BJ (cell line): ENCODE data around the gene ZNF728. TPM values are rescaled to one million over a fixed set of nuclear protein-coding genes. Genes with fewer than 3 reads are reported as not detected.
"Not testable (repeated sequence)": the region's sequence is repeated elsewhere in the genome, so short reads cannot be mapped to it uniquely, and the experiment has no call there.

Experiments
- CTCF ChIA-PET: fragments of 350-600 bp; formaldehyde crosslinking; extraction: SDS; loops from one replicate; lab custom pipeline; 2021; ENCODE audit warnings: antibody characterized with exemption, inconsistent platforms; lab: Yijun Ruan, JAX
- POLR2A ChIA-PET: fragments of 300-600 bp; sonication (Branson Sonifier 250); formaldehyde crosslinking; extraction: SDS; loops from one replicate; lab custom pipeline; 2021; ENCODE audit warnings: antibody characterized with exemption; lab: Charles Lee
- DNase-seq: peaks from one replicate; pipeline ENCODE4 v3.0.0-alpha.2; 2011; ENCODE audit warnings: low read depth
- H3K27me3 ChIP-seq: 2 replicates; pipeline ENCODE4 v1.6.0; 2011; ENCODE audit warnings: low read length; ENCODE audit not compliant: control insufficient read depth, insufficient read depth
- H3K36me3 ChIP-seq: 2 replicates; pipeline ENCODE4 v1.5.1; 2011; ENCODE audit warnings: low read length; ENCODE audit not compliant: control insufficient read depth, insufficient read depth
- H3K4me3 ChIP-seq: 2 replicates; pipeline ENCODE4 v1.5.1; 2011; ENCODE audit warnings: low read depth, mild to moderate bottlenecking, control low read depth, low read length
- CTCF ChIP-seq: IDR thresholded peaks from 2 replicates; pipeline ENCODE4 v1.5.1; 2011; ENCODE audit warnings: low read depth, mild to moderate bottlenecking, control low read depth, inconsistent platforms, low read length, moderate library complexity; ENCODE audit not compliant: insufficient read depth
- polyA plus RNA-seq: library from polyadenylated mRNA; depleted of rRNA; stranded (reverse); fragments of >200 nt; gene quantifications from 2 replicates; pipeline ENCODE4 v1.2.3, GENCODE V29; 2011

Gene ZNF728
- polyA plus RNA-seq, 1 experiment, result not detected

DNA sequence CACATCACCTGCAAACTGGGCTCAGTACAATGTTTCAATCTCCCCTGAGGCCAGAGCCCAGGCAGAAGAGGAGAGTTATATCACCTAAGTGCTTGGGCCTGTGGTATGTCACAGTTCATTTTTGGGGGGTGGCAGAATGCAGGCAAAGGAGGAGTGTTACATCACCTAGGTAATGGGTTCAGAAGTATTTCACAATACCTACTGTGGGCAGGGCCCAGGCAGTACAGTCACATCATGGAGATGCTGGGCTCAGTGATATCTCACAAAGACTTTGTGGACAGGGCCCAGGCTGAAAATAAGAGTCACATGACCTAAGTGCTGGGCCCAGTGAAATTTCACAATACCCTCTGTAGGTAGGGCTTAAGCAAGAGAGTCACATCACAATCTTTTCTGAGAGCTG lies 12.7 kb upstream of the ZNF728 start:
- no peak for DNase-seq
- ChIA-PET CTCF (no interaction called here), POLR2A (no interaction called here)

GRCh38 chr19:22994957-22995356 lies 8.0 kb downstream of the ZNF728 start:
- H3K36me3 ChIP-seq, POLR2A ChIA-PET, H3K4me3 ChIP-seq, H3K27me3 ChIP-seq, DNase-seq: not testable (repeated sequence)
- CTCF ChIA-PET, result interaction anchor here (0.6 kb wide), 1 partner anchor 144 kb away, joined by 3 read pairs; no protein-coding TSS in a partner anchor

More for the DNA sequence above, 12.7 kb upstream of the ZNF728 start:
- no peak for TF ChIP-seq CTCF
- no peaks in the 10 kb centered on the region for H3K27me3 ChIP-seq
- no peak overlapping the region for H3K4me3 ChIP-seq
- H3K36me3 ChIP-seq, result no peaks in the 10 kb centered on the region

DNA sequence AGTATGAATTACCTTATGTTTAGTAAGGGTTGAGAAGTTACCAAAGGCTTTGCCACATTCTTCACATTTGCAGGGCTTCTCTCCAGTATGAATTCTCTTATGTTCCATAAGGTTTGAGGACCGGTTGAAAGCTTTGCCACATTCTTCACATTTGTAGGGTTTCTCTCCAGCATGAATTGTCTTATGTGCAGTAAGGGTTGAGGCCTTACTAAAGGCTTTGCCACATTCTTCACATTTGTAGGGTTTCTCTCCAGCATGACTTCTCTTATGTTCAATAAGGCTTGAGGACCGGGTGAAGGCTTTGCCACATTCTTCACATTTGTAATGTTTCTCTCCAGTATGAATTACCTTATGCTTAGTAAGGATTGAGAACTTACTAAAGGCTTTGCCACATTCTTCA lies 26.7 kb downstream of the ZNF728 start:
- no peak for TF ChIP-seq CTCF
- no peaks in the 10 kb centered on the region for H3K36me3 ChIP-seq
- no peaks in the 10 kb centered on the region for H3K27me3 ChIP-seq
- DNase-seq, result no peak
- ChIA-PET POLR2A (no interaction called here), CTCF (no interaction called here)
- H3K4me3 ChIP-seq, result no peak overlapping the region

DNA sequence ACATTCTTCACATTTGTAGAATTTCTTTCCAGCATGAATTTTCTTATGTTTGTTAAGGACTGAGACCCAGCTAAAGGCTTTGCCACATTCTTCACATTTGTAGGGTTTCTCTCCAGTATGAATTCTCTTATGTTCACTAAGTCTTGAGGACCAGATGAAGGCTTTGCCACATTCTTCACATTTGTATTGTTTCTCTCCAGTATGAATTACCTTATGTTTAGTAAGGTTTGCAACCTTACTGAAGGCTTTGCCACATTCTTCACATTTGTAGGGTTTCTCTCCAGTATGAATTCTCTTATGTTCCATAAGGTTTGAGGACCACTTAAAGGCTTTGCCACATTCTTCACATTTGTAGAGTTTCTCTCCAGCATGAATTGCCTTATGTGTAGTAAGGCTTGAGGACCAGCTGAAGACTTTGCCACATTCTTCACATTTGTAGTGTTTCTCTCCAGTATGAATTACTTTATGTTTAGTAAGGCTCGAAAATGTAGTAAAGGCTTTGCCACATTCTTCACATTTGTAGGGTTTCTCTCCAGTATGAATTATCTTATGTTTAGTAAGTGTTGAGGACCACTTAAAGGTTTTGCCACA lies 27.3 kb downstream of the ZNF728 start:
- H3K4me3 ChIP-seq, CTCF ChIA-PET, POLR2A ChIA-PET, DNase-seq, H3K36me3 ChIP-seq, H3K27me3 ChIP-seq: not testable (repeated sequence)

DNA sequence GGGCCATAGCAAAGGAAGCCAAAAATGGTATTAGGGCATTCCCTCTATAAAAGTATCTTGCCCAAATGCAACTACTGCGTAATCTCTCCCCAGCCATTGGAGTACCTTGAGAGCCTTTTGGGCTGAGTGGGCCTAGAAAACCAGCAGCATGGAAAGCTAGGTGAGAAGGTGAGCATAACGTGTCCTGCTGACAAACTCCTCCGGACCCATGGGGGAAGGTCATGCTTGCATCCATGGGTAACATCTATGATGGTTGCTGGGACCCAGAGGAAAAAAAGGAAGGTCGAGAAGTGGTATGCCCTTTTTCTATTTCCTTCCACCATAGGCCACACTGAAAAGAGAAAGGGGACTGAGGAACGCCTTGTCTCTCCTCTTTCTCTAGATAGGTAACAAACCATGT lies 57.4 kb downstream of the ZNF728 start:
- Histone ChIP-seq H3K4me3 (no peak overlapping the region), H3K27me3 (no peaks in the 10 kb centered on the region), H3K36me3 (no peaks in the 10 kb centered on the region)
- no peak for TF ChIP-seq CTCF
- POLR2A ChIA-PET, result no interaction called here
- no peak for DNase-seq
- CTCF ChIA-PET, result no interaction called here

- Histone ChIP-seq H3K36me3 (no peaks in the 10 kb centered on the region), H3K27me3 (no peaks in the 10 kb centered on the region), H3K4me3 (no peak overlapping the region)
- DNase-seq, result no peak
- ChIA-PET POLR2A (no interaction called here), CTCF (no interaction called here)
- TF ChIP-seq CTCF, result no peak
These were observed 67.8 kb downstream of the ZNF728 start for GRCh38 chr19:22935151-22935550.

DNA sequence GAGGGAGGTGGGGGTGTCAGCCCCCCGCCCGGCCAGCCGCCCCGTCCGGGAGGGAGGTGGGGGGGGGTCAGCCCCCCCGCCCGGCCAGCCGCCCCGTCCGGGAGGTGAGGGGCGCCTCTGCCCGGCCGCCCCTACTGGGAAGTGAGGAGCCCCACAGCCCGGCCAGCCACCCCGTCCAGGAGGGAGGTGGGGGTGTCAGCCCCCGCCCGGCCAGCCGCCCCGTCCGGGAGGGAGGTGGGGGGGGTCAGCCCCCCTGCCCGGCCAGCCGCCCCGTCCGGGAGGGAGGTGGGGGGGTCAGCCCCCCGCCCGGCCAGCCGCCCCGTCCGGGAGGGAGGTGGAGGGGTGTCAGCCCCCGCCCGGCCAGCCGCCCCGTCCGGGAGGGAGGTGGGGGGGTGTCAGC lies 75.4 kb downstream of the ZNF728 start:
- H3K27me3 ChIP-seq, DNase-seq, H3K4me3 ChIP-seq, POLR2A ChIA-PET, CTCF ChIA-PET, H3K36me3 ChIP-seq: not testable (repeated sequence)

DNA sequence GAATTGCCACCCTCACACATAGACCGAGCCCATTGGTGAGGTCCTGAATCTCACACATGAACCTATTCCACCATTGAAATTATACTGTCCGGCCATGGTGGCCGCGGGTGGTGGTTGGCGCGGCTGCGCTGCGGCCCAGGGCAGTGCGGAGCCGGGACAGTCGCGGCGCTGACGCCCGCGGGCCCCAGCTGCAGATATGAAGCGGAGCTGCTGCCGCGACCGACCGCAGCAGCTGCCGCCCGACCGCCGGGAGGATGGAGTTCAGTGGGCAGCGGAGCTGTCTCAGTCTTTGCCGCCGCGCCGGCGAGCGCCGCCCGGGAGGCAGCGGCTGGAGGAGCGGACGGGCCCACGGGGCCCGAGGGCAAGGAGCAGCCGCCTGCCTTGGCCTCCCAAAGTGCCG lies 77.8 kb downstream of the ZNF728 start:
- CTCF ChIA-PET, H3K27me3 ChIP-seq, H3K4me3 ChIP-seq, POLR2A ChIA-PET, DNase-seq, H3K36me3 ChIP-seq: not testable (repeated sequence)
